T follicular helper cell (primary cell): Measurements from ENCODE around the gene TMEM88.
"Not testable (repeated sequence)": the region's sequence is repeated elsewhere in the genome, so short reads cannot be mapped to it uniquely, and the experiment has no call there.

Source experiments
- DNase-seq: peaks from one replicate; pipeline ENCODE4 v3.0.0-alpha.2; 2020; ENCODE audit warnings: low read depth

TMEM88 gene

GRCh38 chr17:7856011-7856810 lies 1.3 kb downstream of the TMEM88 start:
- no peak for DNase-seq

- DNase-seq = peak; percentile 95
These were observed 2.2 kb downstream of the TMEM88 start, which contains the start of gene NAA38 for GRCh38 chr17:7856811-7857712. NAA38 (minus strand) TSS chr17:7857559; CDS start chr17:7857463, 96 bp downstream.

- DNase-seq = peak; percentile 84
These were observed 3.1 kb downstream of the TMEM88 start, which contains the start of gene CYB5D1 for GRCh38 chr17:7857713-7858521. CYB5D1 (plus strand) TSS chr17:7858003; CDS start chr17:7858135, 132 bp downstream.

- no peak for DNase-seq
These were observed 3.6 kb downstream of the TMEM88 start for GRCh38 chr17:7858522-7858810.

- no peak for DNase-seq
These were observed 4.2 kb downstream of the TMEM88 start for GRCh38 chr17:7859028-7859427.

- no peak for DNase-seq
These were observed 8.0 kb downstream of the TMEM88 start for GRCh38 chr17:7862692-7863437.

- DNase-seq = not testable (repeated sequence)
These were observed 9.5 kb downstream of the TMEM88 start for GRCh38 chr17:7864384-7864783.

GRCh38 chr17:7864995-7865650 lies 10.3 kb downstream of the TMEM88 start:
- no peak for DNase-seq

GRCh38 chr17:7867881-7868329 lies 13.0 kb downstream of the TMEM88 start:
- DNase-seq = no peak

- no peak for DNase-seq
These were observed 18.2 kb downstream of the TMEM88 start for GRCh38 chr17:7873051-7873450.

- DNase-seq = no peak
These were observed 21.0 kb downstream of the TMEM88 start for GRCh38 chr17:7875804-7876370.

GRCh38 chr17:7878234-7878633 lies 23.4 kb downstream of the TMEM88 start:
- DNase-seq = no peak

GRCh38 chr17:7880076-7880868 lies 25.4 kb downstream of the TMEM88 start:
- no peak for DNase-seq

- DNase-seq = no peak
These were observed 26.6 kb downstream of the TMEM88 start for GRCh38 chr17:7881276-7882054.

- no peak for DNase-seq
These were observed 27.2 kb downstream of the TMEM88 start for GRCh38 chr17:7882068-7882467.

GRCh38 chr17:7882629-7883028 lies 27.8 kb downstream of the TMEM88 start:
- no peak for DNase-seq

- peak; percentile 21 for DNase-seq
These were observed 29.0 kb downstream of the TMEM88 start for GRCh38 chr17:7883781-7884386.
